Globus pallidus (tissue), 1 donor: ENCODE results near the gene NDUFS1.
A peak's percentile ranks its signal among the peaks of the same experiment; 100 is the strongest.
"Not testable (repeated sequence)": the region's sequence is repeated elsewhere in the genome, so short reads cannot be mapped to it uniquely, and the experiment has no call there.

Source experiments
- DNase-seq: peaks from one replicate; pipeline ENCODE4 v3.0.0-alpha.2; 2015; ENCODE audit warnings: low spot score

The NDUFS1 gene

DNA sequence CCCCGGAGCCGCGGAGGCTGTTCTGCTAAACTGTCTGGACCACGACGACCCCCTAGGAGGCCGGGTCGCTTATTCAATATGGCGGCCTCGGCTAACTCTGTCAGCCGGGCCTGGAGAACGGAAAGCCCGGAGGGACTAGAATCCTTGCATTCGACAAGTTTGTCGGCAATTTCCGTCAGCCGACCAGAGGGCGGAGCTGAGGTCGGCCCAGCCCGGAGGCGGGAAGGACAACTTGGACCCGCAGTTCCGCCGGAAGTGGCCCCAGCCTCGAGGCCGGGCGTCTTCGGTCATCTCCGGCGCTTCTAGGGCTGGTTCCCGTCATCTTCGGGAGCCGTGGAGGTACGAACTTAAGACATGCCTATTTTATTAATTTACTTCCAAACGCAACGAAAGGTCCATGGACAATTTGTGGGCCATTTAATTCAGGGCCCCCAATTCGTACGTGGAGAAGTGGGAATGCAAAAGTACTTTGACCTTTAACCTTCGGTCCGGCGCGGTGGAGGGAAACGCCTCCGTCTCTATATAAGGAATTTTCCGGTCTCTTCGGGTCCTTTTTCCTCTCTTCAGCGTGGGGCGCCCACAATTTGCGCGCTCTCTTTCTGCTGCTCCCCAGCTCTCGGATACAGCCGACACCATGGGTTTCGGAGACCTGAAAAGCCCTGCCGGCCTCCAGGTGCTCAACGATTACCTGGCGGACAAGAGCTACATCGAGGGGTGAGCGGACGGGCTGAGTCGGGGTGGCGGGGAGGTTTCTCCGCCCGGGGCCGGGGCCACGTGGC is at the start of gene NDUFS1, which contains the start of gene EEF1B2:
Gene NDUFS1 (minus strand): TSS at position 99 of the 779 bp plus-strand sequence. CDS start 5,766 bp downstream, outside the sequence.
Gene EEF1B2 (plus strand): TSS at position 550 of the 779 bp plus-strand sequence. CDS start 85 bp downstream, at position 635.
- DNase-seq: peak; percentile 99

GRCh38 chr2:206208900-206209299 is 49.7 kb upstream of the NDUFS1 start:
- no peak for DNase-seq

DNA sequence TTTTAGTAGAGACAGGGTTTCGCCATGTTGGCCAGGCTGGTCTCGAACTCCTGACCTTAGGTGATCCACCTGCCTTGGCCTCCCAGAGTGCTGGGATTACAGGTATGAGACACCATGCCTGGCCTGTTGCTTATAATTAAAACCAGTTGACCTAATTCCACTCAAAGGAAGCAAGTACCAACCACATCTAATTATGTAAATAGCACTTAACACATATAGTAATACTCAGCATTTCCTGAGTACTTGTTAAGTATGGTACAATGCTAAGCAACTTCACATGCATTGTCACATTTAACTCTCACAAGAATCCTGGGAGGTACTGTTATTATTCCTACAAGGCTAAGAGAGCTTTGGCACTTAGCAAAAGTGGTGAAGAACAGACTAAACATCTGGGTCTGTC is 48.1 kb upstream of the NDUFS1 start:
- not testable (repeated sequence) for DNase-seq

DNA sequence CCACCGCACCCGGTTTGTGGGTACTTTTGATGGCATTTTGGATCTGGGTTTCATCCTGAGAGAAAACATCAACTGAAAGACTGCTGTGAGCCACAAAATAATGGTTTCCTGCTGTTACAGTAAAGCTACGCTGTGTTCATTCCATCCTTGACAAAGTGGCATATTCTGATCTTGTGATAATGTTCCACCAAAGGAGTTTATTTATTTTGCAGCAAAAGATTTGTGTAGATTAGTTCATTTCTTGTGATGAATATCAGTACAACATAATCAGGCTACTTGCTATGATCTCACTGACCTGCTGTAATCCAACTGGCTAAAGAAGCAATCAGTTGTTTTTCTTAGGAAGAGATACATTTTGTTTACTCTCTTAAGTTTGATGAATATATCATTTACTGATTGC is 45.5 kb upstream of the NDUFS1 start:
- no peak for DNase-seq

- DNase-seq: no peak
Observed at GRCh38 chr2:206203331-206203730, 44.1 kb upstream of the NDUFS1 start.

GRCh38 chr2:206202446-206202845 is 43.2 kb upstream of the NDUFS1 start:
- DNase-seq: no peak

DNA sequence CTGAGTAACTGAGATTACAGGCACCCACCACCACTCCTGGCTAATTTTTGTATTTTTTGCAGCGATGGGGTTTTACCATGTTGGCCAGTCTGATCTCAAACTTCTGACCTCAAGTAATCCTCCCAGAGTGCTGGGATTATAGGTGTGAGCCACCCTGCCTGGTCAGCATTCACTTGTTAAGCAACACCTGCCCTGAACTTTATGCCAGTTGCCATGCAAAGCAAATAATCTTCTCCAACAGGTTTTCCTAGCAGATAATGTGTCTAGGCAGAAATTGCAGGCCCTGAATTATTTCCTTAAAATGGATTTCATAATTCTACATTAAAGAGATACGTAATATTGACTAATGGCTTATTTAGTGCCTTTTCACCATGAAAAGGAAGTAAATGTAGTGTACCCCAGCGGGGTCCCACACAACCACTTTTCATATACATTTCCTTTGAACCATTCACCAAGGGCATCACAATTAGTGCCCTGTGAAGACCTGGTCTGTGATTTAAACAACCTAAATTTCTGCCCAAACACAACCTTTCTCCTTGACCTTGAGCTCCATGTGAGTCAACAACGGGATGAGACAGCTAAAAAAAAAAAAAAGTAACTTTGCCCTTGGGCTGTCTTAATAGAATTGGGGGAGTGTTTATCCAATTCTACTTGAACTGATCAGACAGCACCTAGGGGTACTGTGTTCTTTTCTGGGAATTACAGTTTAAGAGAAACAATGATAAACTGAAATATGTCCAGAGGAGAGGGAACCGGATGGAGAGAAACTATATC is 42.0 kb upstream of the NDUFS1 start:
- DNase-seq: no peak

DNA sequence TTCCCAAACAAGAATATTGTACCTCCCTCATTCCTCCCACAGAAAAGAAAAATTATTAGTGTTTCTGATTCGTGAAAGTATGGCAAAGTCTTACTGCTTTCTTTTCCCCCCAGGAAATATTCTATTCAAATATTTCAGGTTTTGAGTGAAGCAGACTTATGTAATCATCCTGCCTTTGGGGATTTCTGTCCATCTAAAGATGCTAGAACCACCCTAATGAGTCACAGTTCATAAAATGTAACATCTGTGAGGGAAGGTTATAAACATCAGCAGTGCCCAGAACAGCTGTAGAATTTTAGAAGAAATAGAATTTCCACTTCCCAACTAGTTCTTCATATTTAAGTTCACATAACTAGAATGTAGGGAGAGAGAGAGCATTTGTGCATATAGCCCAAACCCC is 39.4 kb upstream of the NDUFS1 start:
- no peak for DNase-seq

DNA sequence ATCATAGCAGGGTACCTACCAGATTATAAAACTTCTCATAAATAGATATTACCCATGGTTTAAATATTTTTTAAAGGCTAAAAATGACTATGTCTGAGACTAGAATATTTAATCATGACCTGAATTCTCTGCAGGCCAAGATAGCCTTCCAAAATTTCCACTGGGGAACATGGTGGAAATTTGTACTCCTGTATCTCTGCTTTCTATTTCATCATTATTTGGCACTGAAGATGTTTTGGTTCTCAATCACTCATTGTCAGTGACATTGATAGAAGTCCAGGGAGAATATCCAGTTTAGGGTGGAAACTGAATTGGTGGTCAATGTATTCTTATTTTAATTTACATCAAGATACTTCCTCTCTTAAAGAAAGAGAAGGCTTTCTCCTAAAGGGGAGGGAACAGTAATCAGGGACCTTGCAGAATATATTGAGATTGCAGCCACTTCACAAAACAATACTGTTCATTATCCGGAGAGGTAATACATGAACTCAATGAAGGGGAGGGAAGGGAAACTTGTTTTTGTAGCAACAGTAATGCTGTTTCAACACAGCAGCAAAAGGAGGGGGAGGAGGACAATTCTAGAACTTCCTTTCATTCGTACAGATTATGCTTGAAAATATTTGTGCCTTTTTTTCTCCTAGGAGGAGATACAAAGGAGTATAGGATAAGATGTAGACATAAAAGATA is 34.6 kb upstream of the NDUFS1 start:
- no peak for DNase-seq

DNA sequence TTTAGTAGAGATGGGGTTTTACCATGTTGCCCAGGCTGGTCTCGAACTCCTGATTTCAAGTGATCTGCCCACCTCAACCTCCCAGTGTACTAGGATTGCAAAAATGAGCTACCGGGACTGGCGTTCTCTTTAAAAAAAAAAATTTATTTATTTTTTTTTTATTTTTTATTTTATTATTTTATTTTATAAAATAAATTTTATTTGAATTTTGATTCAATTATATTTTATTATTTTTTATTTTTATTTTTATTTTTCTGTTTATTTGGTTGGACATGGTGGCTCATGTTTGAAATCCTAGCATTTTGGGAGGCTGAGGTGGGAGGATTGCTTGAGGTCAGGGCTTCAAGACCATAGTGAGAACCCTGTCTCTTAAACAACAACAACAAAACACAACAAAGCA is 32.9 kb upstream of the NDUFS1 start:
- no peak for DNase-seq

- DNase-seq: no peak
Observed at GRCh38 chr2:206190689-206191088, 31.4 kb upstream of the NDUFS1 start.

DNA sequence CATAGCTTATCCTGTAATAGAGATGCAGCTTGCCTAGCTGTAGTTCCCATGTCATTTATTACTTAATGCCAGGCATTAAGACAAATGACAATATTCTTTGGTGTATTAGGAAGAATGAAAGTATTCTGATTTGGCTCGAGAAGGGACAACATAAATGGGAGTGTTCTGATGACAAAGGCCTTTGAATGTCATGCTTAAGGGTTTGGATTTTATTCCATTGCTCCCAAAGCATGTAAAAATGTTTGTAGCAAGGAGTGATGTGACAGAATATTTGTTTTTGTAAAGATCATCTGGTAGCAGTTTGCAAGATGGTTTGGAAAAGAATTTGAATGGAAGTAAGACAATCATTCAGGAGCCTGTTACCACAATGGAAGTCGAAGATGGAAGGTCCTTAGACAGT is 30.9 kb upstream of the NDUFS1 start:
- no peak for DNase-seq

GRCh38 chr2:206189691-206190090 is 30.4 kb upstream of the NDUFS1 start:
- DNase-seq: no peak

DNA sequence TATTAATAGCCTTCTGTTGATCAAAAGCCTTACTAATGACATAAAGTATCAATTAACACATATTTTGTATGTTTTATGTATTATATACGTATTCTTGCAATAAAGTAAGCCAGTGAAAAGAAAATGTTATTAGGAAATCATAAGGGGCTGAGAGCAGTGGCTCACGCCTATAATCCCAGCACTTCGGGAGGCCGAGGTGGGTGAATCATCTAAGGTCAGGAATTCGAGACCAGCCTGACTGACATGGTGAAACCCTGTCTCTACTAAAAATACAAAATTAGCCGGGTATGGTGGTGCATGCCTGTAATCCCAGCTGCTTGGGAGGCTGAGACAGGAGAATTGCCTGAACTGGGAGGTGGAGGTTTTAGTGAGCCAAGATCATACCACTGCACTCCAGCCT is 22.3 kb upstream of the NDUFS1 start:
- DNase-seq: not testable (repeated sequence)

GRCh38 chr2:206176901-206177300 is 17.7 kb upstream of the NDUFS1 start:
- no peak for DNase-seq

DNA sequence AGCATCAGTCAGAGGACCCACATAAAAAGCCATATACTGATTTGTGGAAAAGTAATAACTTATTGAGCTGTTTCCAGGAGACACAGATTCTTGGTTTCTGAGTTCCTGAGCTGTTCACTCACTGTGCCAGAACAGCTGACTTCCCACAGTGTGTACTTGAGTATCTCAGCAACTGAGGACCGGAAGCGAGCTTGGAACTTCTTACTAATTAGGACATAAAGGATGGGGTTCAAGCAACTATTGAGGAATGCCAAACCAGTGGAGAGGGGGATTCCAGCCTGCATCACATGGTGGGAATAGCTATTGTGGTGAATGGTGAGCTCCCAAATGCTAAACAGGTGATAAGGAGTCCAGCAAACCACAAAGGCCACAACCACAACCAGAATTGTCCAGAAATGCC is 16.9 kb upstream of the NDUFS1 start:
- DNase-seq: no peak

DNA sequence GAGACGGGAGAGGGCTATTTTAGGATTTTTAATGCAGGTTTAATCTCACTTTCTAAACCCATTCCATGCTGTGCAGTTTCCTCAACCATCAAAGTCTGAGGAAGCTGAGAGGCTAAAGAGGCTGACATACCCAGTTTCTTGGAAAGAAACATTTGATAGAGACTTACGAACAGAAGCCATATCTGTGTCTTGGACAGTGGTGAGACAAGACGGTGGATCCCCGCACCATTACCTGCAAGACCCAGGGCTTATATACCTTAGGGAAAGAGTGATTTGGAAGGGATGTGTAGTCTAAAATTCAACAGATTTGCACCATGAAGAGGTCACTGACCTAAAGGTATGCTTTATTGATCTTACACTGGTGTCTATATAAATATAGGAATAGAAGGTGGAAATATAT is 13.9 kb upstream of the NDUFS1 start:
- DNase-seq: no peak

- not testable (repeated sequence) for DNase-seq
Observed at GRCh38 chr2:206171624-206172397, 12.6 kb upstream of the NDUFS1 start.

- DNase-seq: not testable (repeated sequence)
Observed at GRCh38 chr2:206168230-206168629, 9.0 kb upstream of the NDUFS1 start.

DNA sequence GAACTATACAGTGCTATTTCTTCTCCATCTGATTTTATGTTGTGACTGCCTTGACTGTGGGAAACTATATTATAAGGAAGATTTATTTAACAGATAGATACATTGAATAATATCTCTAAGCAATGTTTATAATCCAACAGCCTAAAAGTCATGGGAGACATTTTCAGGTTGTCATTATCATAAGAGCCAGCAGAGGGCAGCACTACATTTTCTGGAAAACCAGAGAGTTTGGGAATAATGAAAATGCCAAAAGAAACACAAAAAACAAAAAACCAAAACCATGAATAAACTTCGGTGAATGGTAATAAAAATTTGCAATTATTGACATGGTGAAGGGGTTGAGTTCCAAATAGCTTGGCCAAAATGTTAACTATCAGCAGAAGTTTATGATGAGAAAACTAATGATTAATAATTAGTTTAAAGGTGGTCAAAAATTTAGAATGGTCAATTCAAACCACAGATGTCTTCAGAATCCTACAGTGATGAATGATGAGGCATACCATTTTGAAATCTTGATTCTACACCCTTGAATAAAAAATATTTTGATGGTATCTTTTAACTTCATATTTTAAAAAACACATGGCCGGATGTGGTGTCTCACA is 5.1 kb upstream of the NDUFS1 start:
- peak; percentile 38 for DNase-seq

DNA sequence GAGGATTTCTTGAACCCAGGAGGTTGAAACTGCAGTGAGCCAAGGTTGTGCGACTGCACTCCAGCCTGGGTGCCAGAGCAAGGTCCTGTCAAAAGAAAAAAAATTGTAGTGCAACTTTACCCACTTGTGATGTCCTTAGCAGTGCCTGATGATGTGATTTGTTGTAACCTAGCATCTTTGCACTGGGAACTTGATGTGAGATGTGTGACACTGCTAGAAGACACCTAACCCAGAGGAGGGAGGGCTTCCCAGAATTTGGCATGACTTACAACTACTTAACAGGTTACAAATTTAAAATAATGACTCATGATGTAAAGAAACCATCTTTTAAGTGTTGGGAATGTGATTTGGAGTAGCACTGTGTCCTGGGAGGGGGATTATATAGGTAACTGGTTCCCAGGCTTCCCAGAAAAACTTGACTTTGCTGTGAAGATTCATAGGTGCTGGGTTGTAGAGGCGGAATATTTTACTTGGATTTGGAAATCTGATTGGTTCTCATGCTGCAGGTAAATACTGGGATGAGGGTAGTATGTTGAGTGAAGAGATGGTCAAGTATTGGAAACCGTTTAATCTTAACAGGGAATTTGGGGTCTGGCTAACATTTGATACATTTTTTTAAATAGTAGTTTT is 4.1 kb upstream of the NDUFS1 start:
- no peak for DNase-seq
